Dermis blood vessel endothelial cell (primary cell): ENCODE data around the gene LARGE1. TPM values are rescaled to one million over a fixed set of nuclear protein-coding genes. Genes with fewer than 3 reads are reported as not detected.

Experiments used
- DNase-seq: peaks from one replicate; pipeline ENCODE4 v3.0.0; 2010
- total RNA-seq: library from RNA; depleted of rRNA; stranded (reverse); fragments of >200 nt; gene quantifications from 2 replicates; pipeline ENCODE4 v1.2.3, GENCODE V29; 2014

The LARGE1 gene
- total RNA-seq: 7.2 and 14.0 TPM in 2 replicates

GRCh38 chr22:33920197-33920540, at the start of gene LARGE1:
TSS of gene LARGE1 (minus strand) at chr22:33920476.
- DNase-seq: peak; percentile 21

- DNase-seq: no peak
Measured at GRCh38 chr22:33969045-33969444, 48.8 kb upstream of the LARGE1 start.

GRCh38 chr22:33964121-33964520, 43.8 kb upstream of the LARGE1 start:
- DNase-seq: no peak

DNA sequence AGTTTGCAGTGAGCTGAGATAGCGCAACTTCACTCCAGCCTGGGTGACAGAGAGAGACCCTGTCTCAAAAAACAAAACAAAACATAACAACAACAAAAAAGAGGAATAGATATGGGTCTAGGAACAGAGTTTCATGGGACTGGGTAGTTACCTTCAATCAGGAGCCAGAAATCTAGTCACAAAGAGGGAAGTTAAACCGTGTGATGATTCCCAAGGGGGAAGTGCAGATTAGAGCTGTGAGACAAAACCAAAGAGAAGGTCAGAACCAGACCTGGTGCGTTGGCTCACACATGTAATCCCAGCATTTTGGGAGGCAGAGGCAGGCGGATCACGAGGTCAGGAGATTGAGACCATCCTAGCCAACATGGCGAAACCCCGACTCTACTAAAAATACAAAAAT, 42.1 kb upstream of the LARGE1 start:
- no peak for DNase-seq

- DNase-seq: no peak
Measured at GRCh38 chr22:33958741-33959140, 38.5 kb upstream of the LARGE1 start.

DNA sequence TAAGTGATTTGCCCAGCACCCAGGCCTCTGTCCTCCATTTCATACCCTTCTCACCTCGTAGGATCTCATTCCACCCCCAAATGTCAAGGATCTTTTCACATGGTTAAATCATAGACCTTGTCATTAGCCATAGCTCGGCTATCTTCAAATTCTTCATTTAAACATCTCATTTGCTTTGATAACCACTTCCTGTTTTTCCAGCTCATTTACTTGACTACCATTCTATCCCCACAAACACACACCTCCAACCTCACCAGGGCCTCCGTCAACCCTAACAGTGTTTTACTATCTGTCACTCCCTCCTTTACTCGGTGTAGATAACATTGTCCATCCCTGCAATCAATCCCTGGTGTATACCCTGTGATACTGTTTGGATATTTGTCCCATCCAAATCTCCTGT, 36.8 kb upstream of the LARGE1 start:
- DNase-seq: no peak

DNA sequence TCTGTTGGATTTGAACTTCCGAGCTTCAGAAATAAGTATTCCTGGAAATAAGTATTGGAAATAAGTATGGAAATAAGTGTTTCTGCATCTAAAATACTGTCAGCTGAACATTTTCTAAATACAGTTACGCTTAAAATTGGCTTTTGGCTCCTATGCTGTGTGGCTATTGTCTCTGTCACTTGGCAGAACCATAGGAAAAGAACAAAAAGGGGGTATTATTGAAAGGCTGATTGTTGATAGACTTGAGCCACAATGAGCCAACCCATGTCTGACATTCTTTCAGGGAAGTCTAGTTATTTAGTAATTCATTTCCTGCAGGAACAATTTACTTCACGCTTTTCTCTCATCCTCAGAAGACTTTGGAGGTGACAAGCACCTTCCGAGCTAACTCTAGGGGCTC, 32.5 kb upstream of the LARGE1 start:
- no peak for DNase-seq

DNA sequence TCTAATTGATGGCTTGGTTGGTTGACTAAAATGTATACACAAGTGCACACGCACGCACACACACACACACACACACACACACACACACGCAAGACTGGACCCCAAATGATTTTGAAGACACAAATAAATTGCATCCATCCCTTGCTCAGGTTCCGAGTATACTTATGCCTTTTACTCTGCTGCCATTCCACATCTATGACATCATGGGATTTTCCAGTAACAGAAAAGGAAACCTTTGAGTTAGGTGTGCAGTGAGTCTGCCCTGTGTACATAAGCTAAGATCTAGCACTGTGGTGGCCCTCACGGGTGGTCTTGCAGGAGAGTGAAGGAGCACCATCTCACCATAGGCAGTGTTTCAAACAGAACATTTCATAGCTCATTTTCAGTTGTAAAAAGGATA, 20.5 kb upstream of the LARGE1 start:
- DNase-seq: no peak

DNA sequence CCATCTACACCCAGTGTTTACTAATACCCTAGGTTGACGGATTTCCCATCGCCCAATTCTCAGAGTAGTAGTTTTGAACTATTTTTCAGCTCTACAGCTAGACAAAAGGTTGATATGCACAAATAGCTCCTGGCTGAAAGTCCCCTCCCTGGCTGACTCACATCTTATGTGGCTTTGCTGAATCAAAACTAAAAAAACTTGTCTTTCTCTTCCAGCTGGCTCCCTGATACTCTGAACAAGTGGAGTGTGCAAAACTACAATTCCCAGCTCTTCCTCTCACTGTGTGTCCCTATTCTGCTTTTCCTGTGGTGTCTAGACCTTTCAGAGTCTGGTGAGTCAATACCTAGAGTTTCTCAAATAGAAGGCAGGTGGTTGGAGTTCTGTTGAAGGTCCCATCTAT, 12.7 kb upstream of the LARGE1 start:
- DNase-seq: no peak

DNA sequence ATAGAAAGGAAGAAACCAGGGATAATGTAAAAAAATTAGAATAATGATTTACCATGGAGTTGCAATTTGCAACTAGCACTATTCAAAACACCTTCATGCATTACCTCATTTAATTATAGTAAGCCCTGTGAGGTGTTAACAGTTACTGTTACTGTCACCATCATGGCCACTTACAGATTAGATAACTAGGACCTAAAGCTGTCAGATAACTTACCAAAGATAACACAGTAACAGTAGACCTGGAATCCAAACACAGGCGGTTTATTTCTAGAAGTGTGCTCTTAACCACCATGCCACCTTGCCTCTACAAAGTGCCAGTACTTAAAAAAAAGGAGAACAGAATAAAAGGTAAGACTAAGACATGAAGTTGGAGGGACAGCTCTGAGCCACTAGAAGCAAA, 11.1 kb upstream of the LARGE1 start:
- DNase-seq: no peak

DNA sequence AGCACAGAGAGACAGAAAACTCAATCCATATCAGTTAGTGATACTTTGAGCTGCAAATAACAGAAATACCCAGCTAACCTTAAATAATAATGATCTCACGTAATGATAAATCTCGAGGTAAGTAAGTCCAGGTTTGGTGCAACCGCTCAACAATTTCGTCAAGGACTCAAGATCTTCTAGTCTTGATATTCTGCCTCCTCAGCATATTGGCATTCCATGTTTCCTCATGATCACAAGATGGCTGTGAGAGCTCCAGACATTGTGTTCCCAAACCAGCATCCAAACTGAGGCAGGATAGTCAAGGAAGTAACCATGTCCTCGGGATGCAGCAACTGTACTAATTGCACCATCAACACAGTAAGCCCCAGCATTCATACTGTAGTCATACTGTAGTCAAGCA, 7.5 kb upstream of the LARGE1 start:
- DNase-seq: no peak

DNA sequence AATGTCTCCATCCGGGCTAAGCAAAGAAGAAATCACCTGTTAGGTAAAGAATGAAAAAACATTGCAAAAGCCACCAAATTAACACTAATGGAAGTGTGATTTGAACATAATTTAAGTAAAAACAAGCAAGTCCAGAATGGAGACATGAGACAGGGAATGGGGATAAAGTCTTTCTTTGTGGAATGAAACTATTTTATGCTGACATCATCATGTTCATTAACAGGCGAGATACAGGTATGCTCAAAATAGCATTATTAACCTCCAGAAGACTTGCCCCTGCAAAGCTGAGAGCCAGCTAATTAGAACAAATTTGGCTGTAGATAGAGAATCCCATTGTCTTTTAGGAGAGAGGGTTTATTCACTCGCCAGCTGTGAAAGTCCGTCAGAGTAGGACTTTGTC, 4.9 kb upstream of the LARGE1 start:
- no peak for DNase-seq

DNA sequence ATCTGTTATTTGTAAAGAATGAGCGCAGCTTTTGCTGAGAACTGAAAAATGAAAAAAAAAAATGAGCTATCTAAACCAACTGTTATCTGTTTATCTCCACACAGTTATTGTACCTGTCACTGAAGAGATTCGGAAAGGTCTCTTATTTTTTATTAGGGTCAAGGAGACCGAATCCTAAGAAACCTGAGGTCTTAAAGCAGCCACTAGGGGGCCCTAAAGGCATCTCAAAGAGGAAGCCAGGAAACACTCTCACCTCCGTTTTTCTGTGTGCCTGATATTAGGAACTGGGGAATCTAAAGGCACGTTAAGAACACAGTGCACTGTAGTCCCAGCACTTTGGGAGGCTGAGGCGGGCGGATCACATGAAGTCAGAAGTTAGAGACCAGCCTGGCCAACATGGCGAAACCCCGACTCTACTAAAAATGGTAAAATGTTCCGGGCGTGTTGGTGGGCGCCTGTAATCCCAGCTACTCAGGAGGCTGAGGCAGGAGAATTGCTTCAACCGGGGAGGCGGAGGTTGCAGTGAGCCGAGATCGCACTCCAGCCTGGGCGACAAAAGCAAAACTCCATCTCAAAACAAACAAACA, 3.5 kb upstream of the LARGE1 start:
- DNase-seq: peak; percentile 79

- DNase-seq: no peak
Measured at GRCh38 chr22:33923033-33923432, 2.8 kb upstream of the LARGE1 start.

DNA sequence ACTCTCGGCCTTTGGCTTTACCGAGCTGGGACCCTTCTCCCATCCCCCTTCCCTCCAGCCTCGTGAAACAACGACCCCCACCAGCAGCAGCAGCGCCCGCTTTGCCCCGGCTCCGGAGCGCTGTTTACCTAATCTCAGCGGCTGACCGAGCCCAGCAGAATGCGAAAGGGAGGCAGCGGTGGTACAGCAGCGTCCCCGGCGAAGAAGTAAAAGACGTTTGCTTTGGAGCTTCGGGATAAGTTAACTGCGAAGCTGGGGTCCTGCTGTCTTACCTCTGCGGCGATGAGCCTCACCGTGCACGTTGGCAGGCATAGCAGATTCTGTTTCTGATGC, 2.0 kb upstream of the LARGE1 start:
- peak; percentile 3 for DNase-seq

DNA sequence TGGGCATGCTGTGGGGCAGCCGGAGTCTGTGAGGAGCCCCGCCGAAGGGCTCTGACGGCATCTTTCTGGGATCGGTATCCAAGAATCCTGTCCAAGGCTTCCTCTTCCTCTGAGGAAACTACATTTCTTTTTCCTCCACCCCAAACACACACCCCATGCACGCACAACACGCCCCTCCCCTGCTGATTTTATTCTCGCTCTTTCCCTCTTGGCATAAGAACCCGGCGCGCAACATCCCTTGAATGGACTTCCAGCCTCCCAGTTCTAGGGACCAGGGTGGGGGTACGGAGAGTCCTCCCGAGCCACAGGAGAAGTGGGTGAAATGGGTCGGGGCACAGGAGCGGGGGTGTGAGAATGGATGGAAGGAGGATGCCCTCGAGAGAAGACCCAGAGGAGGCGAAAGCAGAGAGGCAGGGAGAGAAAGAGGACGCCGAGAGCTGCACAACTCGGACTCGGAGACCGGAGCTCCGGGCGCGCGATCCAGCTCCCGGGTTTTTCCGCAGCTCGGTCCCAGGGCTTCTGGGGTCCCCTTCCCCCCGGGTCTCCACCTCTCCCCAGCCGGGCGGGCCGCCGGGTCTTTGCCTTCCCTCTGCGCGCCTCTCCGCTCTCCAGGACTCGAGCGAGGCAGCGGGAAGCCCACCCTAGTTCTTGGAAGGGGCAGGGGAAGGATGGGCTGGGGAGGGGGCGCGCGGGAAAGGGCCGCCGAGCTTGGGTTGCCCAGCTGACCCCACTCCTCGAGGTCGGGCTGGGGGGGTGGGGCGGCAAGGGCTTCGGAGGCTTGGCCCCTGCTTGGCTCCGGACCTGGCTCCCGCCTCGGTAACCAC, 1.5 kb upstream of the LARGE1 start:
- peak; percentile 28 for DNase-seq

DNA sequence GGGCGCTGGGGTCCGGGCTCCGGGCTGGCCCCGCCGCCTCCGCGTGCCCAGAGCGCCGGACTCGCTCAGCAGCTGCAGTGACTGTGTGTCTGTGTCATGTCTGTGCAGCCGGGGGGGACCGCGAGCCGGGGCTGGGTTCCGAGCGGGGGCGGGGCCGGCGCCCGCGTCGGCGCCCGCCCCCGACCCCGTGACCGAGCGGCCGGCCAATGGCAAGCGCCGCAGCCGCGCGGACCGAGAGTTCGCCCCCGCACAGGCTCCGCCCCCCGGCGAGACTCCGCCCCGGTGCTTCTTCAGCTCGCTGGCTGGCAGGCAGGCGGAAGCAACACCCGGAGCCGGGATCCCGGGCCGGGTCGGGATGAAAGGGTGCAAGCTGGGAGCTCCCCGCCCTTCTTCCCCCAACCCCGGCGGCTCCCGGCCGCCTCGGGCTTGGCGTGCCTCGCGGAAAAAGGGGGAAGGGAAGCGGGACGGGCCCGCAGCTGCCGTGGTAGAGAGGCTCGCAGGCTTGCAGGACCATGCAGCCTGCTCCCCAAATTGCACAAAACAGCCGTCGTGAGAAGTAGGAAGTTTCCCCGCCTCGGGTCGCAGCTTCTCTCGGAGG, 750 bp upstream of the LARGE1 start:
- peak; percentile 93 for DNase-seq

DNA sequence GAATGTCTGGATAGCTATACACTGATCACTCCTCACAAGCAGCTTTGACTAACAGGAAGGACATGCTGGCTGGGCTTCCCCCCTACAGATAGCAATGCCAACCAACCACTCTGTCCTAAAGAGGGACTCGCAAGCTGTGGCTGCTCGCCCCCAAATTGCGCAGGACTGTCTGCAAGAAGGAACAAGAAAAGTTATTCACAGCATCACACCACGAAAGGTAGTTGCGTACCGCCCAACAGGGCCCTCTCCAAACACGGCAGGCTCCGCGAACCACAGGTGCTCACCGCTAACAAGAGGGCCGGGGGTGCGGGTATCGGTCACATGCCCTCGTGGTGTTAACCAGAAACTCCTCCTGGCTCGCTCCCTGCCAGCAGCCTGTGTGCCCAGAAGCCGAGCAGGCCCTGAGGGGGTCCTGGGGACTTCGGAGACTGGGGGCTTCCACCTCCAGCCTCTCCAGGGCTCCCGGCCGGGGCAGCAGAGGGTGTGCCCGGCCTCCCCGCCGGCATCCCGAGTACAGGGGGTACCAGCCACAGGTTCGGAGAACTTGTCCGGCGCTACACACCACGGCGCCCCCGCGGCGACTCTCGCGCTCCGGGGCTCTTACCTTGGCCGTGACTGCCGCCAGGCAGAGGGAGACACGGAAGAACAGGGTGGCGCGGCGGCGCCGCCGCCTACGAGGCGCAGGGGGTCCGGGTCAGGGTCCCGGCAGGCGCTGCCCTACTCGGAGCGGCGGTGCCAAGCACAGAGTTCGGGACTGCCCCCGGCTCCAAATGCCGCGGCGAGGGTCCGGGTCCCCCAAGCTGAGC, 682 bp downstream of the LARGE1 start:
- peak; percentile 8 for DNase-seq

DNA sequence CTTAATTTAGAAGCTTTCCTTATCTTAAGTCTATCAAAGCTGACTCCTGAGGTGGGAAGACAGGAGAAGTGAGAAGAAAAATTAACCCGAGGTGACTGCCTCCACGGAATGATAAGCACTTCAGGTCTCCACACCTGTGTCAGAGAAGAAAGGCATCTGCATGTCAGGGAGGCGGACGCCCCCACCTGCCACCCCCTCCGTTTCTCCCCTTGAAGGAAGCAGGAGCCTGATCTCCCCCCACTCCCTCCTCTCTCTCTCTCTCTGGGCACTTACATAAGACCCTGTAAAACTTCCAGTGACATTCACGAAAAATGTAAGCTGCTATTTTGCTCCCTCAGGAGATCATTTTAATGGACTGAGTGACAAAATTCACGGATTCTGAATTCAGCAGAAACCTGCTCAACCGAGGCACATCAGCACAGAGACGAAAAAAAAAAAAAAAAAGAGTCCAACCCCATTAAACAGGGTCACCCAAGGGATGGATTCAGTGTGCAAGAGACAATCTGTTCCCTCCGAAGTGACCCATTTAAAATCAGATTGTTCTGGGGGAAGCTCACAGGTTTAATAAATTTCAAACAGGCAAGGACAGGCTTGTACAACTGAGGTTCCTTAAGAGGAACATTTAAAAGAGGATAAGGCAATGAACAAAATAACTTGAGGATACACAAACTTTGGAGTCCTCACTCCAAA, 1.5 kb downstream of the LARGE1 start:
- DNase-seq: no peak

- DNase-seq: no peak
Measured at GRCh38 chr22:33917744-33918406, 2.4 kb downstream of the LARGE1 start.

GRCh38 chr22:33914699-33915098, 5.6 kb downstream of the LARGE1 start:
- no peak for DNase-seq

DNA sequence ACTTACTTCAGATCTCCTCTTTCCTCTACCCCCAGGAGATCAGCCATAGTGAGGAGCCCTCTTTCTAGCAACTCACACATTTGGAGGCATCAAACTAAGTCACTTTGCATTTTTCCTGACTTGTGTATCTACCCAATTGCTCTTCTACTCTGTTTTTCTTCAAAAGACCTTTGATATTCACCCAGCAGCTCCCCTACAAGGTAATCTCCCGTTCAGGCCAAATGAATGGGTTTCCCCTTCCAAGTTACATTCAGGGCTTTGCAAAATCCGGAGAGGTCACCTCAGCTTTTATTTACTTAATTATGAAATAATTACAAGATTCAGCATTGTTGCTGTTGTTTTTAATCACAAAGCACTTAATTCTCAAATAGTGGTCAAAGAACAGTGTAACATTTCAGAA, 6.1 kb downstream of the LARGE1 start:
- DNase-seq: no peak
